Endometrial microvascular endothelial cells (primary cell): ENCODE data around the gene SAMD1. TPM values are rescaled to one million over a fixed set of nuclear protein-coding genes. Genes with fewer than 3 reads are reported as not detected.

ENCODE experiments used
- in situ Hi-C: cut with HindIII; loops from 2 replicates; pipeline ENCODE4 v1.10.0; 2017; ENCODE audit warnings: low sequenced_read_pairs, low pct_unique_long_range_greater_than_20kb; ENCODE audit errors: inconsistent ontology term
- total RNA-seq: library from RNA; depleted of rRNA; stranded (reverse); fragments of >200 nt; gene quantifications from one replicate; pipeline ENCODE4 v1.2.3, GENCODE V29; 2015; ENCODE audit errors: inconsistent ontology term

SAMD1 gene
- total RNA-seq, 1 donor from 2014 or later, result 20.3 TPM

GRCh38 chr19:14114854-14115253, 24.3 kb upstream of the SAMD1 start:
- in situ Hi-C loops, result no loop called here

DNA sequence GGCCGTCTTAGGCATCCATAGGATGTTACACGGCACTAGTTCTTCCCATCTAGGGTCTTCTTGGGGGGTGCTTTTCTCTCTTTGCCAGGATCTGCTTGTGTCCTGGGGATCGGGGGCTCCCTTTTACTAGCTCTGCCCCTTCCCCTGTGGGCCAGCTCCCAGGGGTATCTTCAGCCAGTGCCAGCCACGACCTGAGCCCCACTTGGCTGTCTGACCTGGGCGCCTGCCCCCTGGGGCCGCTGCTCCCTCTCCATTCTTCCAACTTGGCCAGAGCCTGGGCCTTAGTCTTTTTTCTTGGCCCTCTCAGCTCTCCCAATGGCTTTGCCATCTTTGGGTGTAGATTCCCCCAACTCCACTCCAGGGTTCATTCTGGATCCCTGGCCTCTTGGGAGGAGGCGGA, 23.9 kb upstream of the SAMD1 start:
- in situ Hi-C loops, result no loop called here

GRCh38 chr19:14113762-14114414, 23.3 kb upstream of the SAMD1 start:
- in situ Hi-C loops, result no loop called here

DNA sequence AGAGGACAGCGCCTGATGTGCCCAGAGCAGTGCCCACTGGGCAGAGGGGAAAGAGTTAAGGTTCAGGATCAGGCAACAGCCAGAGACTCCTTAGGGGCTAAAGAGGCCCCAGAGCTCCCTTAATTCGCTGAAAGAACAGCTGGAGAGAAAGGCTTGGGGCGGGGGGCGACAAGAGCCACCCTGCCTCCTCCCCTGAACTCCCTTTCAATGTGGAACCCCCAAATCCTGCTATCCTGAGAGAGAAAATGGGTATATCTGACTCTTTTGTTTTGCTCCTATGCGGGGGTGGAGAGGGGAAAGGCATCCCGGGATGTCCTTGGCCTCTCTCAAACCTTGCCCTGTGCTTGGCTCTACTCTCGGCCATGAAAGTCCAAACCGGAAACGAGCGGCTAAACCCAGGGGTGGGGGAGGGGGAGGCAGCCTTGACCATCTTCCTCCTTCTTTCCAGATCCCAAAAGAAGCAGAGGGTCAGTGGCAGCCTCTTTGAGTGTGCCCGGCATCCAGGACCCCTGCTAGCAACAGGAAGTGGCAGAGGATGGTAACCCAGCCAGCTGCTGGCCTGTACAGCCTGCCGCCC, 22.3 kb upstream of the SAMD1 start:
- in situ Hi-C loops, result no loop called here

DNA sequence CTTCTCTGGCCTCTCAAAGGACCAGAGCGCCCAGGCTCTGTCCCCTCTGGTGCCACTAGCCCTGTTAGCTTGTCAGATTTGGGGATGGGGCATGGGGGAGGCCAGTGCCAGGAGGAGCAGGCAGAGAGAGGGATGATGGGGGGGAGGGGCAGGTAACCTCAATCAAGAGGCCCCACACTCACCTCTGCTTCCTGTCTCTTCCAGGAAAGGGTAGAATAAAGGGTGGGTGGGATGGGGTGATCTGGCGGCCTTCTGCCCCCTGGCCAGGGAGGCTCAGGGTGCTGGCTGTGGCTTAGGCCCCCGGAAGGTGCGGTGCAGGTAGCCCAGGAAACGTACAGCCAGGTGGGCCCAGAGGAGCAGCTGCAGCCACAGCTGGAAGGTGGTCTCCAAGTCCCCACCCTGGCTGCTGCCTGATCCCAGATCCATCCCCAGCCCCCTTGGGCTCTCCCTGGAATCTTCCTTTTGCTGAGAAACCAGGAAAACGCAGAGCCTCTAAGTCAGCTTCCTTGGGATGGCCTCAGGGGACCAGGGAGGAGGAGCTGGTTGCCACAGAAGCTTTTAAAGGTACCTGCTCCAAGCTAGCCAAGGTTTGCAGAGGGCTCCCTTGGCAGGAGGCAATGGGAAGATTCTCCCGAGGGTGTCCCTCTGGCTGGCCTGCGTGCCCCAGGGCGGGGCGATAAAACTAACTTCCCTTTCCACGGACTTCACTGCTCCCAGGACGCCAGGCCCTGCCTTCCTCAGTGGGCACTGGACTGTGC, 21.7 kb upstream of the SAMD1 start:
- in situ Hi-C loops, result no loop called here

DNA sequence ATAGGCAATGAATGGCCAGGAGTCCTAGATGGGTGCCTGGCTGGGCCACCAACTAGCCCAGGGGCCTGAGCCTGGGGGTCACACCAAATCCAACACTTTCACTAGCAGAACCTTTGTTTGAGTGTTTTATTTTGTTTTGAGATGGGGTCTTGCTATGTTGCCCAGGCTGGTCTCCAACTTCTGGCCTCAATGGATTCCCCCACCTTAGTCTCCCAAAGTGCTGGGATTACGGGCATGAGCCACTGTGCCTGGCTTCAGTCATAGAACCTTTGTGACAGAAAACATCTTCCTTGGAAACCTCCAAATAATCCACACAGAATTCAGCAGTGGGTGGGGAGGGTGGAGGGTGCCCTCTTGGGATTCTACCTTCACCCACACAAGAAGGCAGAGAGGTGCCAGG, 20.9 kb upstream of the SAMD1 start:
- in situ Hi-C loops, result no loop called here

- in situ Hi-C loops, result no loop called here
Measured at GRCh38 chr19:14110650-14111049, 20.1 kb upstream of the SAMD1 start.

DNA sequence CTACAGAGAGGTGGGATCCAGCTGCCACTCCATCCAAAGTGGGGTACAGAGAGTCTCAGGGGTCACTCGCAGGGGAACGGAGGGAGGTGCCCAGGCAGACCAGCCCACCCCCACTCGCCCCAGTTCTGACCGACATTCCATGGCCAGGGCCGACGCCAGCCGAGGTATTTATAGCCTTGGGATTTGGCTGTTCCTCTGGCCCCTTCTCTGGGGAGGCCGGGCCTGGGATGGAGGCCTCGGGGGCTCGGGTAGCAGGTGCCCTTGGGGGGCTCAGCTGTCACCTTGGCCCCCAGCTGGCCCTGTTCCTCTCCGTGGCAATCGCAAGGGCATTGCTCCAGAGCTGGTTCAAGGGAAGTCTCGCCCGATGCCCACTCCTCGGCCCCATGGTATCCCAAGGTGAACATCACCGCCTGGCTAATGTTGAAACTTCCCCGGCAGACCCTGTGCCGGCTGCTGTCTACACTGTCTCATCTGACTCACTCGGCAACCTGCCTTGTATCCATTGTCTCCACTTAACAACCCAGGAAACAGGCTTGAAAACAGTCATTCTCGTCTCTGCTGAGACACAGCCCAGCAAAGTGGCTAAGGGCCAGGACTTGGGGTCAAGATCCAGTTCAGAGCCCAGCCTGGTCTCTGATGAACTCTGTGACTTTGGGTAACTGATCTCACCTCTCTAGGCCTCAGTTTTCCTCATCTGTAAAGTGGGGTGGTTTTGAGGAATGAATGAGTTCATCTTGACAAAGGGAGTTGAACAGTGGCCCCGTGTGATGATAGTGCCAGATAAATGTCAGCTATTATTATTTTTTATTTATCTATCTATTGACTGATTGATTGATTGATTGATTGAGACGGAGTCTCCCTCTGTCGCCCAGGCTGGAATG, 17.3 kb upstream of the SAMD1 start:
- in situ Hi-C loops, result no loop called here

- in situ Hi-C loops, result no loop called here
Measured at GRCh38 chr19:14106840-14107239, 16.3 kb upstream of the SAMD1 start.

GRCh38 chr19:14105680-14106079, 15.1 kb upstream of the SAMD1 start:
- in situ Hi-C loops, result no loop called here

- in situ Hi-C loops, result no loop called here
Measured at GRCh38 chr19:14103310-14103709, 12.8 kb upstream of the SAMD1 start.

DNA sequence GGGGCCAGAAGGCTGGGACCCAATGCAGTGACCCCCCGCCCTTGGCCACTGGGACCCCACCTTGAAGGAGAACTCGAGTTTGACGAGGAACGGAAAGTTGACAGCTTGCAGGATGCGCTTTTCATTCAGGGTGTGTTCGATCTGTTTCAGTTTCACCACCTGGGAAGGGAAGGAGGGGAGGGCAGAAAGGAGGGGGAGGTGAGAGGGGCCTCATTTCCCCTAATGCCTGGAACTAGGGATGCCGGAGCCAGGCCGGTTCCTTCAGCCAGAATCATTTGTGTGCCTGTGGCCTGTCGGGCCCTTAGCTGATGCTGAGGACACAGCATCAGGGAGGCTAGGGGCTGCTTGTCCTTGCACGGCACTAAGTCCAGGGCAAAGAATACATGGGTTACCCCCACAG, 12.2 kb upstream of the SAMD1 start:
- in situ Hi-C loops, result no loop called here

DNA sequence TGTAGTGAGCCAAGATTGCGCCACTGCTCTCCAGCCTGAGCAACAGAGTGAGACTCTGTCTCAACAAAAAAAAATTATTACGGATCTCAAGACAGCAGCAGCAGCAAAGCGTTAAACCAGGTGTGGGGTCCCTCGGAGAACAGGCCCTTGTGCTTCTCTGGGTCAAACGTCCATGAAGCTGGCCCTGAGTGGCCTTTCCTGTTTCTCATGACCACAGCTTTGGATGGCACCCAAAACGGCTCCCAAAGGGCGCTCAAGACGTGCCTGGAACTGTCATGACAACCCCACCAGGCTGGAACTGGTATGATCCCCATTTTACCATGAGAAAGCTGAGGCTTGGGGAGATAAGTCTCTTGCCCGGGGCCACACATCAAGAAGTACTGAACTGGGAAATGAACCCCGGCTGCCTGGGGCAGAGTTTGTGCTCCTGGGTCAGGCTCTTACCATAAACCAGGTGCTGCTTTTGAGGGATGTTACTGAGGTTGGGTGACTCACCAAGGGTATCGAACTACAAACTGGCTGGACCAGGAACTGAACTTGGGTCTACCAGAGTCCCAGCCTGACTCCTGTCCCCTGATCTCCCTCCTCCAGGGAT, 11.6 kb upstream of the SAMD1 start:
- in situ Hi-C loops, result no loop called here

DNA sequence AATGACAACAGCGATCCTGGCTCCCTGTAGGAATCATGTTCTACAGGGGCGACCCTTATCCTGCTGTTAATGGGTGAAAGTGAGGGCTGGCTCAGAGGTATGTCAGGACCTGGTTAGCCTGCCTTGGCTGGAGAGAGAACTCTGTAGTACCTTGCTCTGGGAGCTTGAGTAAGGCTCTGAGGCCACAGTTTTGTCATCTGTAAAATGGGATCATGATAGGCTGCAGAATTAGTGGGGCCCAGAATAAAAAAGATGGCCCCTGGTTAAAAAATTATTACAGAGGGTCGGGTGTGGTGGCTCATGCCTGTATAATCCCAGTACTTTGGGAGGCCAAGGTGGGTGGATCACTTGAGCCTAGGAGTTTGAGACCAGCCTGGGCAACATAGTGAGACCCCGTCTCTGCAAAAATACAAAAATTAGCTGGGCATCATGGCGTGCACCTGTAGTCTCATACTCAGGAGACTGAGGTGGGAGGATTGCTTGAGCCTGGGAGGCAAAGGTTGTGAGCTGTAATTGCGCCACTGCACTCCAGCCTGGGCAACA, 10.5 kb upstream of the SAMD1 start:
- in situ Hi-C loops, result no loop called here

DNA sequence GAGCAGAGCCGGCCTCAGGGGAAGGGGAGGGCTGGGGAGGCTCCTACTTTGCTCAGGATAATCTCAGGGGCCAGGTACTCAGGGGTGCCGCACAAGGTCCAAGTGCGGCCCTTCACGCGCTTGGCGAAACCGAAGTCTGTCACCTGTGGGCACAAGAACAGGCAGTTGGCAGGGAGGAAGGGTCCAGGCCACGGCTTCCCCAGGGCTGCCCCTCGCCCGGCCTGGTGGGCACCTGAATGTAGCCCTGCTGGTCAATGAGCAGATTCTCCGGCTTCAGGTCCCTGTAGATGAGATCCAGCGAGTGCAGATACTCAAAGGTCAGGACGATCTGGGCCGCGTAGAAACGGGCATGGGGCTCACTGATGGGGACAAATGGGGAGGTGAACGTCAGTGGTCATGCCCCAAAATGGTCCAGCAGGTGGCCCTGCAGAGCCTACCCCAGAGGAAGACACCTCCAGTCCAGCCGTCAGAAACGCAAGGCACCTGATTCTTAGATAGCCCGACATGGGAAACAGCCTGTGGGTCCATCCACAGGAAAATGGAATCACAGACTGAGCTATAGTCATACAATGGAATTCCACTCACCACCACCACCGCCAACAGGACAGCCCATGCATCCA, 7.1 kb upstream of the SAMD1 start:
- in situ Hi-C loops, result loop anchor here (25.0 kb wide), 1 partner anchor 210 kb away; the partner anchor contains the start of gene NANOS3

GRCh38 chr19:14096272-14096992, 5.9 kb upstream of the SAMD1 start:
- in situ Hi-C loops, result loop anchor here (25.0 kb wide), 1 partner anchor 209 kb away; the partner anchor contains the start of gene NANOS3

DNA sequence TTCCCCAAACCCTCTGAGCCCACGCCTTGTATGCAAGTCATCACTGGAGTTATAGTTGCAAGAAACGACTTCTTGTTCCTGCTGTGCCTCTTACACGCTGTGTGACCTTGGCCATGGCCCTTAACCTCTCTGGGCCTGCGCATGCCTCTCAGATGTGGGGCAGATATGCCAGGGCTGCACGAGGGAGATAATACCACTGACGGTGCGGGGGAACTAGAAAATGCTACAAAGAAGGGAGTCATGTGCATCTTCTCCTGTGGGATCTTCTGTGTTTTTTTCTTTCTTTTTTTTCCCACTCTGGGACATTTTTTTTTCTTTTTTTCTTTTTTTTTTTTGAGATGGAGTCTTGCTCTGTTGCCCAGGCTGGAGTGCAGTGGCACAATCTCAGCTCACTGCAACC, 4.3 kb upstream of the SAMD1 start:
- in situ Hi-C loops, result loop anchor here (25.0 kb wide), 1 partner anchor 208 kb away; the partner anchor contains the start of gene NANOS3
